ENCODE data around the gene CAVIN4.

CAVIN4 gene

DNA sequence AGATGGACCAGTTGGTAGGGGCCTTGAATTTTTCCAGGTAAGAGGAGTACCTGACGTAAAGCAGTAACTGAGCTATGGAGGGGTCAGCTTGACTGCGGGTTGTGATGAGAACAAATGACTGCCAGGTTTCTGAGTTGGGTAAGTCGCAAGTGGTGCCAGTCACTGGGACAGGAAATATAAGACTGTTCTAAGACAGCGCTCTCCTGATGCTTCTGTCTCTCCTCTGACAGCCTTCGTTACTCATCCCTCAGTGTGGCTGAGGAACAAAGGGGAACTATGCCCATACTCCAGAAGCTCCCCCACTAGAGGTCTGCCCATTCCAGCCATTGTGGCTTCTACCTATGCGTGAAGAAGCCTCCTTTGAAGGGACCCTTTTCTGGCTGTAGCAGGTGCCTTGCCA is 13.3 kb downstream of the CAVIN4 start:
- DNase-seq, result no peak

DNA sequence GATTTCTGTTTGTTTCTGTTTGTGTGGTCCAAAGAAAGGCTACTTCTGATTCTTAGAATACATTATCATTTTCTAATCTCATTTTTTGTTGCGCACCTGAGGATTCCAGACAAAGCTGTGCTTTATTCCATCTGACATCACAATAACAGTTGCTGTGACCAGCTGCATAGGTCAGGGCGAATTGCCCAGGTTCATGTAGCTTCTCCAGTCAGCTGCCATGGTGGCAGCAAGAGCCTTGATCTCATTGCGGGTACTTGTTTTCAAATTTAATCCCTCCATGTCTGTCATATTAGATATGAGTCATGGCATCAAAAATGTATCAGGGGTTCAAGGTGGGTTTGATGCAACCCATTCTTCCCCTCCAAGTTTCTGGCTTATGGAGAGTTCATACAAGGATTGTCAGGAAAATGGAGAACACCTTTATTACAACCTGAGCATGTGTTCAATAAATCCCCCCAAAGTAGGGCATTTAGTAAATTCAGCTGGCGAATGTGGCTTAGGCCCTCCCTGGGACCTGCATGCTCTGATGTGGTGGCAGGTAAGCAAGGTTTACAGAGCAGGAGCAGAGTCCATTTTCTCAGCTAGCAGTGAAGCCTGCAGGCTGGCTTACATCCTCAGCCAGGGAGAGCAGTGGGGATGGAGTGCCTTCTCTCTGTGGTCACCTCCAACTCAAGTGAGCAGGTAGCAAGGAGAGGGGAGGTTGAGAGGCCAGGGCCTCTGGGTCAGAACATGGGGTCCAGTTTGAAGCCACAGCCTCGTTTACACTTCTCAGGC is 13.9 kb downstream of the CAVIN4 start:
- no peak for DNase-seq

- DNase-seq, result peak; percentile 5
Observed at GRCh38 chr9:100595391-100596199, 17.7 kb downstream of the CAVIN4 start.

DNA sequence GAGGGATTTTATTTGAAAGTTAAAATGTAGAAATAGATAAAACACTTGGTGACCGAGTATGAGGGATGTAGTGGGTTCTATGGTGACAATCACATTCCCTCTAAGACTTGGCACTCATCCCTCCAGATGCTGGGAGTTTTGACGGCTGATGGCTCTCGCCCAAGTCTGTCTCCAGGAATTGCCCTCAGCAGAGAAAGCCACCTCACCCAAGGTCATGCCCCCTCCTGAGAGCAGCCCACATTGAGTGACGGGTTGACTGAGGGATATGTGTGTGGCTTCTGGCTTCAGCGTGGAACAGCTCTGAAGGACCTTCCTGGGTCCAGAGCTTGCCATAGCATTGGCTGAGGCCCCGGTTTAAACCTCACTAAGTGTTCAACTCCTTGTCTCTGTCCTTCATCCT is 19.4 kb downstream of the CAVIN4 start:
- DNase-seq, result no peak

DNA sequence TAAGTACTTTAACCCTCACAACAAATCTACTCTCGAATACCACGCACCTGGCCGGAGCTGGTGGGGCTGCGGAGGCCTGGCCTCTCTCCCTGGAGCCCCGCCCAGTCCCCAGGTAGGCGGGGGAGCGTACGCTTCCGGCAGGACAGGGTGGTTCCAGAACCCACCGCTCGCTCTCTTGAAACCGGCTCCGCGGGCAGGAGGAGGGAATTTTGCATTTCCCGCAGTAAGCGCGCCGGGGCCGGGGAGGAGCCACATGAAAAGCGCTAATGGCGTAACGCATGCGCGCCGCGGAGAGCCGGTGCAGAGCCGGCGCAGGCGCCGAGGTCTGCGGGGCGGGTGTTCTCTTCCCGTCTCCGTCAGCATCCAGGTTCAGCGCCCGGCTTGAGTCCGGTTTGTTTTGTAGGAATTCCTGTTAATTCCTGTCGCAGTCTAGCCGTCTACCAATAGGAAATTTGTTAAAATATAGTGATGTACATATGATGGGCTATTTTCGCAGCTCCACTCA is 20.8 kb downstream of the CAVIN4 start:
- no peak for DNase-seq

DNA sequence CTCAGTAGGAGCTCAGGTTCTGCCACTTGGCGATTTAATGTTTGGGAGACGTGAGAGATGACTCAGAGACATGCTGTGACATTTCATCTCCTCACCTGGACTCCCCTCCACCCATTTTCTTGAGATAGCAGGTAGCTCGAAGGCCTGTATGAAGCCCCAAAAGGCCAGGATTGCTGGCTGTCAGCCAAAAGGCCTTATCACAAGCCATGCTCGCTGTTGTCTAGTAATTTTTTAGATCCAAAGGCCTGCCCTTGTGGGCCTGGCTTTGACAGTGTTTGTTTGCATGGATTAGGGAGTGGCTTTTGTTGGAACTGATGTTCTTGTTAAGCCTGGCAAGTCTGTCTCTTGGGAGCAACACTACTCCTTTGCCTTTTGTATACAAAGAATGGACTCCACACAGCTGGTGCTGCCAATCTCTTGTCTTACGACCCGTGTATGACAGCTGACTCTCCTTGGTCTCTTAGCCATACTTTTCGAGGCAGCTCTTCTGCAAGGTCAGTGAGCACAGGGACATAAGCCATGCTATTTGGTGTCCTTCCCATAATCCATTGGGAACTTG is 22.7 kb downstream of the CAVIN4 start:
- no peak for DNase-seq

- peak; percentile 22 for DNase-seq
Observed at GRCh38 chr9:100601216-100601615, 23.3 kb downstream of the CAVIN4 start.

DNA sequence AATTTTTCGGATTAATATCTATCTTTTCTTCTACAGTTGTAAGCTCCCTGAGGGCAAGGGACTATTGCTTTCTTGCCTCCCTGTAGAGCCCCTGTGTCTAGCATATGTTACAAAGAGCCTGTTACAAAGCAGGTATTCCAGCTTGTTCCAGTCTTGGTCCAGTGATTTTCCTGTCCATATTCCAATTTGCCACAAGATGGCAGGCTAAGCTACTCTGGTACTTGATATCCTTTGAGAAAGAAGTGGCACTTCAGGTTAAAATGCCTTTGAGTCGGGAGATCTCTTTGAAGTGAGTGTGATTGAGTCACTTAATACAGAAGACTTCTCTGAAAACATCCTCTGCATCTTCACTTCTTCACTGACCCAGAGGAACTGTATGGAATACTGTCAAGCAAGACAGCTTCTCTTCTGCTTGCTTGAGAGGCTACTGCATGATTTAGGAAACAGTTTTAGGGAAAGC is 24.5 kb downstream of the CAVIN4 start:
- peak; percentile 59 for DNase-seq

DNA sequence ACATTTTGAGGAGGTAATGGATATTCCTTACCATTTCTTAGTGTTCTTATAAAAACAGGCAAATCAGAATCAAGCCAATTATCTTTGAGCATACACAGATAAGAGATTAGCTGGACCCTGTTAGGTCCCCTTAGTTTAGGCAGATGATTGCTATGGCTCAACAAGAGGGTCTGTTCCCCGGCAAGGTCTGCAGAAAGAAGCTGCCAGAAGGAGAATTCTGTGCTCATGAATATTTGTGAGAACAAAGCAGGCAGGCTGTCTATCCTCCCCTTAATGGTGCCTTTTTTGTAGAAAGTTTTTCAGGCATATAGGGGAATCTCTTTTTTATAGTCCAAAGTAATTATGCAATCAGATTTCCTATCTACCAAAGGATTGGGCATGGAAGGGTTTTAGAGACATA is 27.5 kb downstream of the CAVIN4 start:
- DNase-seq, result no peak

DNA sequence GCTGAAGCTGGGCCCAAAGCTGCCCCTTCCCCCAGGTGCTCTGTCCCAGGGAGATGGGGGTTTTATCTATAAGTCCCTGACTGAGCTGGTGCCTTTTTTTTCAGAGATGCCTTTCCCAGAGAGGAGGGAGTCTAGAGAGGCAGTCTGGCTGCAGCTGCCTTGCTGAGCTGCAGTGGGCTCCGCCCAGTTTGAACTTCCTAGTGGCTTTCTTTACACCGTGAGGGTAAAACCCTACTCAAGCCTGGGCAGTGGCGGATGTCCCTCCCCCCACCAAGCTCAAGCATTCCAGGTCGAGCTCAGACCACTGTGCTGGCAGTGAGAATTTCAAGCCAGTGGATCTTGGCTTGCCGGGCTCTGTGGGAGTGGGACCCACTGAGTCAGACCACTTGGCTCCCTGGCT is 41.3 kb downstream of the CAVIN4 start:
- no peak for DNase-seq

DNA sequence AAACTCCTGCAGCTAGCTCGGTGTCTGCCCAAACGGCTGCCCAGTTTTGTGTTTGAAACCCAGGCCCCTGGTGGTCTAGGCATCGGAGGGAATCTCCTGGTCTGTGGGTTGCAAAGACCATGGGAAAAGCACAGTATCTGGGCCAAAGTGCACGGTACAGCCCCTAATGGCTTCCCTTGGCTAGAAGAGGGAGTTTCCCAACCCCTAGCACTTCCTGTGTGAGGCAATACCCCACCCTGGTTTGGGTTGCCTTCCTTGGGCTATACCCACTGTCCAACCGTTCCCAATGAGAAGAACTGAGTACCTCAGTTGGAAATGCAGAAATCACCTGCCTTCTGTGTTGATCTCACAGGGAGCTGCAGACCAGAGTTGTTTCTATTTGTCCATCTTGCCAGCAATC is 41.8 kb downstream of the CAVIN4 start:
- DNase-seq, result no peak

- DNase-seq, result no peak
Observed at GRCh38 chr9:100623969-100624368, 46.1 kb downstream of the CAVIN4 start.

DNA sequence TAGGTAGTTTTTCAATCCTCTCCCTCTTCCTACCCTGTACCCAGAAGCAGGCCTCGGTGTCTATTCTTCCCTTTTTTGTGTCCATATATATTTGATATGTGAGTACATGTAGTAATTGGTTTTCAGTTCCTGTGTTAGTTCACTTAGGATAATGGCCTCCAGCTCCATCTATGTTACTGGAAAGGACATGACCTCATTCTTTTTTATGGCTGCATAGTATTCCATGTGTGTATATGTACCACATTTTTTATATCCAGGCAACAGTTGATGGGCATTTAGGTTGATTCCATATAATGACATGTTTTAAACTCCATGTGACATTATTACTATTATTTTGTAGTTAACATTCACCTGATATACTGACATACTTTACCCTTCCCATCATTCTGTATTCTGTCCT is 49.1 kb downstream of the CAVIN4 start:
- no peak for DNase-seq

DNA sequence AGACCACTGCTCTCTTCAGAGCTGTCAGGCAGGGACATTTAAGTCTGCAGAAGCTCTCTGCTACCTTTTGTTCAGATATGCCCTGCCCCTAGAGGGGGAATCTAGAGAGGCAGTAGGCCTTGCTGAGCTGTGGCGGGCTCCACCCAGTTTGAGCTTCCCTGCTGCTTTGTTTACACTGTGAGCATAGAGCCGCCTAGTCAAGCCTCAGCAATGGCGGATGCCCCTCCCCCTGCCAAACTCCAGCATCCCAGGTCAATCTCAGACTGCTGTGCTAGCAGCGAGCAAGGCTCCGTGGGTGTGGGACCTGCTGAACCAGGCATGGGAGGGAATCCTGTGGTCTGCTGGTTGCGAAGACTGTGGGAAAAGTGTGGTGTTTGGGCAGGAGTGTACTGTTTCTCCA is 59.9 kb downstream of the CAVIN4 start:
- DNase-seq, result no peak

Measured in NCI-H446 treated with DMSO at 0.1 percent for 48 hours (cell line).